Epithelial cell of proximal tubule (primary cell): ENCODE data around the gene TNPO2. TPM values are rescaled to one million over a fixed set of nuclear protein-coding genes. Genes with fewer than 3 reads are reported as not detected.

Experiments used
- DNase-seq: peaks from one replicate; pipeline ENCODE4 v3.0.0-alpha.2; 2011; ENCODE audit warnings: low read depth
- H3K4me3 ChIP-seq: 2 replicates; pipeline ENCODE4 v1.5.1; 2011; ENCODE audit warnings: low read depth, mild to moderate bottlenecking, low read length
- CTCF ChIP-seq: conservative IDR thresholded peaks from 2 replicates; pipeline ENCODE4 v1.5.1; 2012; ENCODE audit warnings: low read depth, mild to moderate bottlenecking, low read length
- total RNA-seq: library from RNA; depleted of rRNA; stranded (reverse); fragments of >200 nt; gene quantifications from 2 replicates; pipeline ENCODE4 v1.2.3, GENCODE V29; 2015

TNPO2 gene
- total RNA-seq, 1 donor from 2014 or later, result 21.9 TPM

- no peak for DNase-seq
- H3K4me3 ChIP-seq, result peak overlapping the region; percentile 92
- TF ChIP-seq CTCF, result no peak
Observed at GRCh38 chr19:12695997-12696365, 27.8 kb downstream of the TNPO2 start.

GRCh38 chr19:12695514-12695913, 28.2 kb downstream of the TNPO2 start:
- peak overlapping the region; percentile 92 for H3K4me3 ChIP-seq
- no peak for DNase-seq
- TF ChIP-seq CTCF, result no peak

GRCh38 chr19:12695096-12695495, 28.6 kb downstream of the TNPO2 start:
- H3K4me3 ChIP-seq, result peak overlapping the region; percentile 92
- no peak for TF ChIP-seq CTCF
- DNase-seq, result no peak

GRCh38 chr19:12694641-12695040, 29.1 kb downstream of the TNPO2 start:
- no peak overlapping the region for H3K4me3 ChIP-seq
- DNase-seq, result no peak
- TF ChIP-seq CTCF, result no peak

GRCh38 chr19:12692960-12693359, 30.8 kb downstream of the TNPO2 start:
- DNase-seq, result no peak
- H3K4me3 ChIP-seq, result no peak overlapping the region
- TF ChIP-seq CTCF, result no peak

- DNase-seq, result no peak
- TF ChIP-seq CTCF, result no peak
- H3K4me3 ChIP-seq, result no peak overlapping the region
Observed at GRCh38 chr19:12689581-12690216, 34.0 kb downstream of the TNPO2 start.

- no peak overlapping the region for H3K4me3 ChIP-seq
- no peak for TF ChIP-seq CTCF
- no peak for DNase-seq
Observed at GRCh38 chr19:12689012-12689411, 34.7 kb downstream of the TNPO2 start.
